OCI-LY7 (cell line): Measurements from ENCODE around the gene PACS2.

Source experiments
- EZH2phosphoT487 ChIP-seq: fragments of 200-600 bp; sonication (generic); IDR thresholded peaks from 2 replicates; pipeline ENCODE4 v1.6.1; 2018; ENCODE audit warnings: low read depth, borderline replicate concordance, mild to moderate bottlenecking, mixed run types, antibody characterized with exemption, low read length, moderate library complexity, mixed read lengths
- TF ChIP-seq, protein P1 (sequence below): fragments of 200-600 bp; sonication (generic); conservative IDR thresholded peaks from 2 replicates; pipeline ENCODE4 v1.5.1; 2014; ENCODE audit warnings: mild to moderate bottlenecking, antibody characterized with exemption, low read length, moderate library complexity, mixed read lengths

GRCh38 chr14:105303949-105304348, 10.6 kb upstream of the PACS2 start:
- TF ChIP-seq, protein P1, sequence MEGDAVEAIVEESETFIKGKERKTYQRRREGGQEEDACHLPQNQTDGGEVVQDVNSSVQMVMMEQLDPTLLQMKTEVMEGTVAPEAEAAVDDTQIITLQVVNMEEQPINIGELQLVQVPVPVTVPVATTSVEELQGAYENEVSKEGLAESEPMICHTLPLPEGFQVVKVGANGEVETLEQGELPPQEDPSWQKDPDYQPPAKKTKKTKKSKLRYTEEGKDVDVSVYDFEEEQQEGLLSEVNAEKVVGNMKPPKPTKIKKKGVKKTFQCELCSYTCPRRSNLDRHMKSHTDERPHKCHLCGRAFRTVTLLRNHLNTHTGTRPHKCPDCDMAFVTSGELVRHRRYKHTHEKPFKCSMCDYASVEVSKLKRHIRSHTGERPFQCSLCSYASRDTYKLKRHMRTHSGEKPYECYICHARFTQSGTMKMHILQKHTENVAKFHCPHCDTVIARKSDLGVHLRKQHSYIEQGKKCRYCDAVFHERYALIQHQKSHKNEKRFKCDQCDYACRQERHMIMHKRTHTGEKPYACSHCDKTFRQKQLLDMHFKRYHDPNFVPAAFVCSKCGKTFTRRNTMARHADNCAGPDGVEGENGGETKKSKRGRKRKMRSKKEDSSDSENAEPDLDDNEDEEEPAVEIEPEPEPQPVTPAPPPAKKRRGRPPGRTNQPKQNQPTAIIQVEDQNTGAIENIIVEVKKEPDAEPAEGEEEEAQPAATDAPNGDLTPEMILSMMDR = no peak
- no peak for TF ChIP-seq EZH2phosphoT487
